GM19438 (cell line): Measurements from ENCODE around the gene CBFA2T3.
"Not testable (repeated sequence)": the region's sequence is repeated elsewhere in the genome, so short reads cannot be mapped to it uniquely, and the experiment has no call there.

Source experiments
- ATAC-seq: cut with Tn5 transposase; IDR thresholded peaks from one replicate; pipeline ENCODE4 v1.9.1; 2021; ENCODE audit warnings: low read depth; ENCODE audit not compliant: unreplicated experiment

The CBFA2T3 gene

DNA sequence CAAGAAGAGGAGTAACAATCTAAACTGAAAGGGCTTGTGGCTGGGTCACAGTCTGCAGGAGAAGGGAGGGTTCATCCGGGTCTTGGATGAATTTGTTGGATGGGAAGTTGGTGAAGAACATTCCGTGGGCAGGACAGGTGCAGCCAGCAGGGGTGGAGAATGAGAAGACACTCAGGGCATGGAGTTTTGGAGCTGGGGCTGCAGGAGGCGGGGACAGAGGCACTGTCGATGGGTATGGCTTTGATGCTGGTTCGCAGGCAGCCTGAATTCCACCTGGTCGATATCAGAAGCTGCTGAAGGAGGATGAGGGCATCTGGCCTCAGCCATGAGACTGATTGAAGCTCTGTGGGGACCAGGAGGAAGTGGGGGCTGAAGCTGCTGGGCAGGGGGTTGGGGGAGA lies 36.1 kb upstream of the CBFA2T3 start:
- no peak for ATAC-seq

DNA sequence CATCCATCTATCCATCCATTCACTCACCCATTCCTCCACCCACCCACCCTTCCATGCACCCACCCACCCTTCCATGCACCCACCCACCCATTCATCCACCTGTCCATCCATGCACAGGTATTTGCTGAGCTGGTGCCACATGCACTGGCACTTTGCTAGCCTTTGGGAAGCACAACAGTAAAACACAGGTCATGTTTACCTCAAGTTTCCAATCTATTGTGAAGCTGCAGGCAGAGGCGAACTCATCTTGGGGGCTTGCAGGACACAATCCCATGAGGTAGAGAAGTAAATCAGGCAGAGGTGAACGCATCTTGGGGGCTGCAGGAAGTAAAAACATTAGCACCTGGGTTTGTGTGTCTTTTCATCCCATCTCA lies 35.6 kb upstream of the CBFA2T3 start:
- ATAC-seq, result no peak

GRCh38 chr16:89011909-89012621 lies 35.1 kb upstream of the CBFA2T3 start:
- no peak for ATAC-seq

GRCh38 chr16:89010210-89010925 lies 33.4 kb upstream of the CBFA2T3 start:
- no peak for ATAC-seq

DNA sequence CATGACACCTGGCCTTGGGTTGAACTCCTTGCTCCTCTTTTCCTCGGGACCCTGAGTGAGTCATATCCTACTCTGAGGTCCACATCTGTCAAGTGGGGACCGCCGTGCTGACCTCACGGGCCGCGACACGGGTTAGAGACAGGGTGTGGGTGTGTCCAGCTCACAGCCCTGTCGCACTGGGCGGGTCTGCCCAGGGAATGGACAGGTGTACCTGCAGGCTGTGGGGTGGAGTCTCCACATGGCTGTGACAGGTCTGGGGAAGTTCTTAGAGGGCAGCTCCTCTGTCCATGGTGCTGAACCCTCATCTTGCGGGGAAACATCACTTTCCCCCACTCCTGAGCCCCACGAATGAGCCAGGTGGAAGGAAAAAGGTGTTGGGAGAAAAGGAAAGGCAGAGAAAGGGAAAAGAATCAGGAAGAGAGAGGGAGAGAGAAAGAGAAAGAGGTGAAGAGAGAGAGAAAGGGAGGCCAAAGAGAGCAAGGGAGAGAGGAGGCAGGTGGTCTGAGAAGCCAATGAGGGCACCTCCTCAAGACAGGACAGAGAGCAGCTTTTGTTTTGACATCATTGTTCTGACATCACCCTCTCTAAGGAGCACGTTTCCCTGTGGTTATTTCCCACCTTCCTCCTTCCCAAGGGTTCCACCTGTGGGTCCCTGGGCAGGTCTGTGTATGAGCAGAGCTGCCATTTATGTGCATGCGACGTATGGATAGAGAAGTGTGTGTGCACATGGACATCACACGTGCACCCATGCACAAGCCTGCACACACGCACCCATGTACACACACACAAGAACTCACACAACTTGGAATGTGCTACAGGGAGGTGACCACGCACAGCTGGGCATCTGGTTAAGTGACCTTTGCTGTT lies 32.6 kb upstream of the CBFA2T3 start:
- ATAC-seq, result no peak

GRCh38 chr16:89008796-89009195 lies 31.8 kb upstream of the CBFA2T3 start:
- ATAC-seq, result not testable (repeated sequence)

DNA sequence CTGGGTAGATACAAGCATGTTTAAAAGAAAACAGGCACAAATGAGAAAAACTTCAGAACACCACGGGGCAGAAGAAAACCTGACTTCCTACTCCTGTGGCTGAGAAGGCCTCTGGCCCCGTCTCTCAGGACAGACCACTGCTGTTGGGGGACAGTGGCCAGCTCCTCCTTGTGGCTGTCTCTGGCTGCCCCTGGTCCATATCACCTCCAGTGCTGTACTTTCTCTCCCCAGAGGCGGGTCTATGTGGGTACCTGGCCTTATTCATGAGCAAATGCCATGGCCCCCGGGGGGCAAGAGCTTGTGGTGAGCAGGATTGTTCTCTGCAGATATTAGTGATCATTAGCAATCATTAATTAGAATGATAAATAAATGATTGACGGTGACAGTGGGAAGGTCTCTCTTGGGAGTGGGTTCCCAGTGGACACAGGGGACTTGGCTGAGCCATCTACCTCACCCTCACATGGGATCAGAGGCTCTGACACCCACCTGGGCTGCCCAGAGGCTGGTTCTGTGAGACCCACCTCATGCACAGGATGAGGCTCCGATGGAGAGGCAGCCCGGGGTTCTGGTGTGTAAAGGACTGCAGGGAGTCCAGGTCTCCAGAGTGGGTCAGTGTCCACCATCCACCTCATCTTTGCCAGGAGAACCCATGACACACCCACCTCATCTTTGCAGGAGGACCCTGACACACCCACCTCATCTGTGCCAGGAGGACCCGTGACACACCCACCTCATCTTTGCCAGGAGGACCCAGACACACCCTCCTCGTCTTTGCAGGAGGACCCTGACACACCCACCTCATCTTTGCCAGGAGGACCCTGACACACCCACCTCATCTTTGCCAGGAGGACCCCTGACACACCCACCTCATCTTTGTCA lies 30.6 kb upstream of the CBFA2T3 start:
- no peak for ATAC-seq

GRCh38 chr16:89006036-89006752 lies 29.2 kb upstream of the CBFA2T3 start:
- ATAC-seq, result no peak

DNA sequence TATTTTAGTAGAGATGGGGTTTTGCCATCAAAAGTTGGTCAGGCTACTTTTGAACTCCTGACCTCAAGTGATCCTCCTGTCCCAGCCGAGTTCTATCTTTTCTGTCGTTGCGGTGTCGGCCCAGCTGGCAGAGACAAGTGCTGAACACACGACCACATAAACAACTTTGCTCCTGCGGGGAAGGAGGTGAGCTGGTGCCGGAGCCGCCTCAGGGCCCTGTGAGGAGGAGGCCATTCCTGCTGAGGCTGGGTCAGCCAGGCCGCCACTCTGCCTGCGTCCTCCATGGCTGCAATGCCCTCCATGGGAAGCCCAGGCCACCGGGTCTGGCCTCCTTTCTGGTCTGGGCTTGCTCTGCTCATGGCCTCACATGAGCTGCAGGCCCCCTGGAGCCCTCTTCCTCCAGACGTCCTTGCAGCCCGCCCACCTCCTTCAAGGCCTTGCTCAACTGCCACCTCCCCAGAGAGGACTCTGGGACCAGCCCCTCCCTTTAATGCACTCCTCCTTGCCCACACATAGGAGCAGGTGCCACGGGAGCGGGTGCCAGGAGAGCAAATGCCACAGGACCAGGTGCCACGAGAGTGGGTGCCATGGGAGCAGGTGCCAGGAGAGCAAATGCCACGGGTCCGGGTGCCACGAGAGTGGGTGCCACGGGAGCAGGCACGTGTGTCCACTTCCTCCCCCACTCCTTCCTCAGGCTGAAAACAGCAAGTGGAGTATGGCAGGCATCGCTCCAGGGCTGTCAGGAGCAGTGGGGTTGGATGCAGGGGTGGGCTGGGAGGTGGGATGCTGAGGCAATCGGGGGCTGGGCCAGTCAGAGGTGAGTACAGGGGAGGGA lies 28.4 kb upstream of the CBFA2T3 start:
- ATAC-seq, result no peak

DNA sequence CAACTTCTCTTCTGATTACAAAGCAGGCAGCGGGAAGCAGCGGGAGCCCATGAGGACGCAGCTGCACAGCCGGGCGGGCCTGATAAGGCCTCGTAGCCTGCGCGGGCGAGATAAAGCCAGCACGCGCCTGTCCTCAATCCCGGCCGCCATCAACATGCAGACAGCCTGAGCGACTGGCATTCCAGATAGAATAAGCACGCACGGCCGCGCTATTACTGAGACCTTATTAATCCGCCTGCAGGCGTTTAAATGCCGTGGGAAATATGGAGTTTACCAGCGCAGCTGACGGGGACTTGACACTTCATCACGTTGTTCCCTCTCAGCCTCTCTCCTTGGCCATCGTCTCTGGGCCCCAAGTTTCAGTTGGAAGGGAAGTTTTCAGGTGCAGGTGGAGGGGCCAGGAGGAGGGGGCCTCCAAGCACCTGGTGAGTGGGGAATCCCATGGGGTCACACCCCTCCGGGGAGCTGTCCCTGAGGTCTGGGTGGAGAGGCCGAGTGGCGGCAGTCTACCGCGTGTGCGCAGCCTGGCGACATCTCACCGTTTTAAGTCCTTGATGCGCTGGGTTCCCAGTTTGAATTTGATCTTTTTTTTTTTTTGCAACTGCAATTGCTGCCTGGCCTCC lies 27.3 kb upstream of the CBFA2T3 start:
- ATAC-seq, result no peak

GRCh38 chr16:89003831-89004208 lies 26.8 kb upstream of the CBFA2T3 start:
- no peak for ATAC-seq

GRCh38 chr16:89002851-89003830 lies 26.1 kb upstream of the CBFA2T3 start:
- ATAC-seq, result no peak

- not testable (repeated sequence) for ATAC-seq
Measured at GRCh38 chr16:89002081-89002480, 25.1 kb upstream of the CBFA2T3 start.

DNA sequence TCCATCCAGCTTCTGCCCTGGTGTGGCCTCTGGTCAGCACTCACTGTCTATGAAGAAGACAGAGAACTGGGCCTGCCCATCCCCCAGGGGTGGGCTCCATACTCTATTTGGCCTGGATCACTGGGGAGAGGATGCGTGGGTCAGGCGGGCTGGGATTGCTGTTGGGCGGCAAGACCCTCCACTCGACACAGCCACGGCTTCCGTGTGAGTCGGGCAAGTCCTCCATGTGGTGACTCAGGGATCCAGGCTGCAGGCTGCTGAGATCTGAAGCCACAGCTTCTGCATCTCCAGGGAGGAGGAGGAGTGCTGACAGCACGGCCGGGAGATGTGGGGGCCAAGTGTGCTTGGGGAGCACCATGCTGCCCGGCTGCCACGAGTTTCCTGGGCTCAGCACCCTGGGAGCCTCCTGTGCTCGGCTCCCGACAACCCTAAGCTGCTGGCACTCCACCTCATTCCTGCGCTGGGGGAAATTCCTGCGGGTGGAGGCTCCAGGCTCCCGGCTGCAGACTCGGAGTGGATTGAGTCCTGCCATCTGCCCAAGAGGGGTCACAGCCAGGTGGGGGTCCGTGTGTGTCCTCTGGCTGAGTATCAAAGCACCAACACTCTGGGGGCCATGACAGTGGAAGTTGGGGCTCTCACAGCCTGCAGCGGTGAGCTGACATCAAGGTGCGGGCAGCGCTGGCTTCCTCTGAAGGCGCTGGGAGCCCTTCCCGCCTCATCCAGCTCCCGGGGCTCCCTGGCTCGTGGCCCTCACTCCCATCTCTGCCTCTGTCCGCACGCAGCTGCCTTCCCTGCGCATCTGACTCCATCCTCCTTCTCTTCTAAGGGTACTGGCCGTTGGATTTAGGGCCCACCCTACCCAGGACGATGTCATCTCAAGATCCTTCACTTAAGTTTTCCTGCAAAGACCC lies 24.4 kb upstream of the CBFA2T3 start:
- no peak for ATAC-seq

DNA sequence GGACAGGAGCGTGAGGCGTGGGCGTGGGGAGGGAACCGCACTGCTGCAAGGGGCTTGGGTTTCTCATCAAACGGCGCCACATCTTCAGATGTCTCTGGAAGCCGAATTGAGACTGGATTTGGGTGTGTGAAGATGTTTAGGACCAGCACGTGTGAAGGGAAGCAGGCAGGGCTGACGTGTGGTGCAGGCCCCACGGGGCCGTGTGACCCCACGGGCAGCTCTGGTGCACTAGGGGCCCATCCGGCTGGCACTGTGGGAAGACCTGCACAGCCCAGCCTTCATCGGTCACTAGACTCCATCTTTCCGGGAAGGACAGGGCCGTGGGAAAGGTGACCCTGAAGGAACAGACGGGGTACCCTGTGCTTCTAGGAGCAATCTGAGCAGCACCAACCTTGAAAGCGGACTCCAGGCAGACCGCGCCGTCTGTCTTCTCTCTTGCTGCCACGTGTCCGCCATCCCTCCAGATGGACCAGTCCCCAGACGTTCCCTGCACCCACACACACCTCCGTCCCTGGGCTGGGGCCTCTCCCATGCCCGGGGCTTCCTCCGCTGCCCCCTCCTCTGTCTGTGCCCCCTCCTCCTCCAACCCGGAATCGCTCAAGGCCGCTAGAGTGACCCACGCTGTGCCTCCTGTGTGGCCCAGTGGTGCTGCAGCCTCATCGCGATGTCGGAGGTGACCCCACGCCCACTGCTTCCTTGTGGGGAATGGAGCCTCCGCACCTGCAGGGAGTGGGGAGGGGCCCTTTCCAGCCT lies 23.4 kb upstream of the CBFA2T3 start:
- ATAC-seq, result no peak
